ENCODE results near the gene ACAP3.

ACAP3 gene

GRCh38 chr1:1314237-1314586 is 6.5 kb upstream of the ACAP3 start:
- no peak for DNase-seq (ENCODE audit: low read depth)

DNA sequence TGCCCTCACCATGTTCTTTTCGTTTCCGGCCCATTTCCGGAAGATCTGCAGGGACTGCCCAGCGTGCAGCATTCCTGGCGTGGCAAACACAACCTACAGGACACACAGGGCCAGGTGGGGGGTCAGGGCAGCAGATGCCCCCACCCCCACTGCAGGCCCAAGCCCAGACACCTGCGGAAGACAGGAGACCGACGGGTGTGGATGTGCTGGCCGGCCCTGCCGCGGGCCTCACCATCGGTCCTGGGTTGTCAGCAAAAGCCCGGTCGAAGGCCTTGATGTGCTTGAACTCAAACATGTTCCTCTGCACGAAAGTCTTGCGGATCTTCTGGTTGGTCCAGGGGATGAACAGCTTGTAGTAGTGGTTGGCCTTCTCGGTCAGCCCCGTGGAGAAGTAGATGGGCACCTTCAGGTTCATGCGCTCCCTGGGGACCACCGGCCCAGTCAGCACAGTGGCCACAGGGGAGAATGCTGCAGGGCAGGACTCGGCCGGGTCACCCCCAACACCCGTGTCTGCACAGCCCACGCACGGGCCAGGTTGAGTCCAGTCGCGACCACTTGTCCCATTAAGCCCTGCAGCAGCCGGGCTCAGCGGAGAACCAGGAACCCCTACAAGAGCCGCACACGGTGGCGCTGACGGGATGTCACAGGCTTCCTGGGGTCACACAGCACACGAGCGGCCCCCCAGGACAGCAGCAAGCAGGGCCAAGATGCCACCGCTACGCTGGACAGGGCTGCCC is 5.9 kb upstream of the ACAP3 start:
- DNase-seq (ENCODE audit: low read depth), result no peak

DNA sequence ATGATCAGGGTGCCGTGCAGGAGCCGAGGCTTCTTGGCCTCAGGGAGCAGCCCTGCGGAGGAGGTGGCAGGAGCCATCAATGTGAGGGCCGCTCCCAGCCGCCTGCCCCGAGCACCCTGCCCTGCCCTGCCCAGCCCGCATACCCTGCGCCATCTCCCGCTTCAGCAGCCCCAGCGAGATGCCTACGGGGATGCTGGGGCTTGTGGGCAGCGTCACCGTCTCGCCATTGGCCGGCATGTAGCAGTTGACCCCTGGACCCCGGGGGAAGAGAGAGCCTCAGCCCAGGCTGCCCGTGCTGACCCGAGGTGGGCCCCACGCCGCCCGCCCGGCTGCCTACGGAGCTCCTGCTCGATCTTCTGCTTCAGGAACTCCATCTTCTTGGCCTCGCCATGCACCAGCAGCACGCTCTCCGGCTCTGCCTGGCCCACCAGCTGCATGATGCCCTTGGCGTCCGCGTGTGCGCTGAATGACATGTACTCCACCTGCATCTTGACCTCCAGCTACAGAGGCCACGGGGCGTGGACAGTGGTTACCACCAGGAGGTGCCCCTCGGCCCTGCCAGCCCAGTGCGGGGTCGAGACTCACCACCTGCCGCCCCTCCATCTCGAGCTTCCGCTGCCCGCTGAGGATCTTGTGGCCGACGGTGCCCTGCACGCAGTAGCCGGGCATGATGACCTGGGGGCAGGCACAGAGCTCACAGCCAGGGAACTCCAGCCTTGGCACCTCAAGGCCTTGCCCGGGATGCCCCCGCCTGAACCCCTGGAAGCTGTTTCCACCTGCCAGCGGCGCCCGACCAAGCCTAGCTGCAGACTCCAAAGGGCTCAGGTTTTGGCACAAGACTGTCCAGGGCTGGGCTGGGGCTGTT is 5.0 kb upstream of the ACAP3 start:
- DNase-seq (ENCODE audit: low read depth), result no peak

DNA sequence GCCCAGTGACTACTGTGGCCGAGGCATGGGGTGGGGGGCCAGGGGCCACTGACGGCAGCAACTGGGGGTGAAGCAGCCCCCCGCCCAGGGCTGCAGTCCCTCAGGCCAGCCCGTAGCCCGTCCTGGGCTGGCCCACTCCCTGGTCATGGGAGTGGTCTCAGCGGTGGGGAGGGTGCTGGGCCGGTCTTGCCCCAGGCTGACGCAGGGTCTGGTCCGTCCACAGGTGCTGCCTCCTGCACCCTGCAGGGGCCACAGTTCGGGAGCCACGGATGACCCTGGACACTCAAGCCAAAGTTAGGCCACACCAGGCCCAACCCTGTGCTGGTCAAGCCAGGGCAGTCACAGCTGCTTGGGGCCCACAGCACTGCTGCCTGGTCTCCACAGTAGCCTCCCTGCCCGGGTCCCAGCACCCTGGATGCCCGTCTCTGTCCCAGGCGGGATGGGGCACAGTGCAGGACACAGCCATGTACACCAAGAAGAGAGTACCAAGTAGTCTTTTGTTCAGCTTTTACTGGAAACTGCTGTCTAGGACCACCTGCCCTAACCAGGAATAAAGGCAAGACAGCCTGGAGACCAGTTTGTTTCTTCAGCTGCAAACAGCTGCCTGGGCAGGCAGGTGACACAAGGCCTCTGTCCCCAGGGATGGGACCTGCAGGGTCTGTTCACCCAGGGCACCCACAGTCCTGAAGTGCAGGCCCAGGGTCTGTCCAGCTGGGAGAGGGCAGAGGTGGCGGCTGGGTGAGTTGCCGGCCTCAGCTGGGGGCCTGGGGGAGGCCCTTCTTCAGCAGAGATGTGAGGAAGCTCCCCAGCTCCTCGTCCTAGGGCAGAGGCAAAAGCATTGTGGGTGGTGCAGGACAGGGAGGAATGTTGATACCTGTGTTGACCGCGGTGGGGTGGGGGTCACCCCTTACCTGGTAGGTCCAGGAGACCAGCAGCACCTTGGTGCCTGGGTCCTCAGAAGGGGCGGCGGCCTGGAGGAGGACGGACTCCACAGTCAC is 3.7 kb upstream of the ACAP3 start:
- no peak for DNase-seq (ENCODE audit: low read depth)

- no peak for DNase-seq (ENCODE audit: low read depth)
Measured at GRCh38 chr1:1310476-1311053, 2.8 kb upstream of the ACAP3 start.

DNA sequence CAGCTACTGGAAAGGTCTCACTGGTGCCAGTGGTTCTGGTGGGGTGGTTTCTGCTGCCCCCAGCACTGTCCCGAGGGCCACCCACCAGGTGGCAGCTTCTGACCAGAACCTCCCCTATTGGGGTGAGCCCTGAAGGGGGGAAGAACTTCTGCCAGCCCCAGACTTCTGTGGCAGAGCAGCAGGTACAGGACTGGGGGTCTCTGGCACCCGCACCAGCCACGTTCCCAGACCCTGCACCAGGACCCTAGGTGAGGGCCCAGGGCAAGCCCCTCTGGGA is 2.3 kb upstream of the ACAP3 start:
- DNase-seq (ENCODE audit: low read depth), result no peak

DNA sequence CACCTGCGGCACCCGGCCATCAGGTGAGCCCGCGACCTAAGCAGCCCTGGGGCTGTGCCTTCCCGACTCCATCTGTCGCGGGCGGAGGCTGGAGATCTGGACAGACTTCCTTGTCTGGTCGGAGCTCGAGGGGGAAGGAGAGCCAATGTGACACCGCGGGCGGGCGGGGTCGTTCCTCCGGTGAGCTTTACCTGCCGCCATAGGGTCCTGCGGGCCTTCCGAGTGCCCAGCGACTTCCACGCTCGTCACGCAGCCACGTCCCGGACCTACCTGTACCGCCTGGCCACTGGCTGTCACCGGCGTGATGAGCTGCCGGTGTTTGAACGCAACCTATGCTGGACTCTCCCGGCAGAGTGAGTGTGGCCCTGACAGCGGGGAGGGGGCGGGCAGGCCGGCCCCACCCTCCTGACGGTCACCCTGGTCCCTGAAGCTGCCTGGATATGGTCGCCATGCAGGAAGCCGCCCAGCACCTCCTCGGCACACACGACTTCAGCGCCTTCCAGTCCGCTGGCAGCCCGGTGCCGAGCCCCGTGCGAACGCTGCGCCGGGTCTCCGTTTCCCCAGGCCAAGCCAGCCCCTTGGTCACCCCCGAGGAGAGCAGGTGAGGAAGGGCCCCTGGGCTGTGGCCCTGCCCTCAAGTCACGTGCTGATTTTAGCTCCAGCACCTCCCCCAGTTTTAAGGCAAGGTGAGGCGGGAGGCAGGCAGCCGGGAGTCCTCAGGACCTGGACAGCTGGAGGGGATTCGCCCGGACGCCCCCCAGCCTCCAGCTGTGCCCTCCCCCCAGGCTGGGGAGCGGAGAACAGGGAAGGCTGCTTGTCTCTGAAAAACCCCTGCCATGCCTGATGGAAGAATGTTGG is 1.8 kb upstream of the ACAP3 start:
- DNase-seq (ENCODE audit: low read depth), result no peak

GRCh38 chr1:1308756-1309250 is 1.1 kb upstream of the ACAP3 start:
- no peak for DNase-seq (ENCODE audit: low read depth)

DNA sequence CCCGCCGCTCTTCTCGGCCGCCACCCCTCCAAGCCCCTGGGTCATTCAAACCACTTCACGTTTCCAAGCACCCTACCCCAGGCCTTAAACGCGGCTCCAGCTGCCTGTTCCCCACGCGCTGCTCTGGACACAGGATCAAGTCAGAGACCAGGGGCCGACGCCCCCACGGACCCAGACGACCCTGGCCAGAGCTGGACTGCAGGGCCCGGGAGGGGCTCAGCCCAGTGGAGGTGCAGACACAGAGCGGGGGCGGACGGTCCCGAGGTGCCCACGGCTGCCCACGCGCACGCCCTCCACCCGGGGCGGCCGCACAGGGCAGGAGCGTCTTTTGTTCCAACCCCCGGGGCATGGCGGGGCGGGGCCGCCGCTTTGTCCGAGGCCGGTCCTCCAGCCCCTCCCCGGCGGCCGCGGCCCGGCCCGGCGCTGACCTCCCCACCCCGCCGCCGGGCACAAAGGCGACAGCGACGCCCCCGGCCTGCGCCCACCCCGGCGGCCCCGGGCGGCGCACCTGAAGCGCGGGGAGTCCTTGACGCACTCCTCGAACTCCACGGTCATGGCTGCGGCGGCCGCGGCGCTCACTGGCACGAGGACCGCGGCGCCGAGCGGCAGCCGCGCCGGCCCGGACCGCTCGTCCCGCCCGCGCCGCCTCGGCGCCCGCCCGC is 338 bp downstream of the ACAP3 start:
- DNase-seq (ENCODE audit: low read depth), result no peak

- DNase-seq (ENCODE audit: low read depth), result no peak
Measured at GRCh38 chr1:1306661-1307260, 969 bp downstream of the ACAP3 start.

GRCh38 chr1:1306070-1306660 is 1.6 kb downstream of the ACAP3 start:
- DNase-seq (ENCODE audit: low read depth), result no peak

- DNase-seq (ENCODE audit: low read depth), result no peak
Measured at GRCh38 chr1:1305300-1306069, 2.2 kb downstream of the ACAP3 start.

- DNase-seq (ENCODE audit: low read depth), result peak; percentile 31
Measured at GRCh38 chr1:1304331-1305299, 3.1 kb downstream of the ACAP3 start.

- DNase-seq (ENCODE audit: low read depth), result no peak
Measured at GRCh38 chr1:1303736-1304135, 4.0 kb downstream of the ACAP3 start.

- DNase-seq (ENCODE audit: low read depth), result no peak
Measured at GRCh38 chr1:1302951-1303509, 4.7 kb downstream of the ACAP3 start.

DNA sequence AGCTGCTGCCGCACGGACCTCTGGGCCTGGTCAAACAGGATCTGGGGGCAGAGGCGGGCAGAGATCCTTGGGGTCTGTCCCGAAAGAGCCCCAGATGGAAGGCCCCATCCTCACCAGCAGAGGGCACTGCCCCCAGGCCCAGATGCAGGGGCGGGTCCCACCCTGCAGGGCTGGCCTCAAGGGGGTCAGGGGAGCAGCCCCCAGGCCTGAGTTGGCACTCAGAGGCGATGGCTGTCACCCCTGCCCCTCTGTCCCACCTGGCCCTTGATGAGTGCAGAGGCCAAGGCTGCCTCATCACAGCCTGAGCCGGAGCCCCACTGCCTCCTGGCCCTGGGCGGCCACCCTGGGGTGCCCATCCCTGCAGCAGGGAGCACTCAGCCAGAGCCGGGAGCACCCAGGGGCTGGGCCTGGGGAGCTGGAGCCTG is 5.7 kb downstream of the ACAP3 start:
- DNase-seq (ENCODE audit: low read depth), result no peak

- no peak for DNase-seq (ENCODE audit: low read depth)
Measured at GRCh38 chr1:1300352-1300739, 7.4 kb downstream of the ACAP3 start.
